RPMI7951 (cell line): Measurements from ENCODE around the gene CHRM4. TPM values are rescaled to one million over a fixed set of nuclear protein-coding genes. Genes with fewer than 3 reads are reported as not detected.
A peak's percentile ranks its signal among the peaks of the same experiment; 100 is the strongest.
"Not testable (repeated sequence)": the region's sequence is repeated elsewhere in the genome, so short reads cannot be mapped to it uniquely, and the experiment has no call there.

Experiments used
- DNase-seq: peaks from one replicate; pipeline ENCODE4 v3.0.0-alpha.2; 2012; ENCODE audit warnings: low read depth
- total RNA-seq: library from RNA; depleted of rRNA; stranded (reverse); fragments of >200 nt; shearing (Covaris generic); gene quantifications from 2 replicates; pipeline ENCODE4 v1.2.3, GENCODE V29; 2014

CHRM4 gene
- total RNA-seq, 1 experiment from 2014 or later = not detected

GRCh38 chr11:46381819-46382645 is 9.5 kb downstream of the CHRM4 start:
- DNase-seq = no peak

GRCh38 chr11:46381048-46381818 is 10.3 kb downstream of the CHRM4 start, which contains the start of gene MDK:
Gene MDK, plus strand, starts transcription at chr11:46381669. Its CDS starts 389 bp downstream, at chr11:46382058.
- no peak for DNase-seq

- DNase-seq = peak; percentile 32
Observed at GRCh38 chr11:46380340-46381047, 11.1 kb downstream of the CHRM4 start.

GRCh38 chr11:46379482-46380293 is 11.9 kb downstream of the CHRM4 start:
- not testable (repeated sequence) for DNase-seq

GRCh38 chr11:46378811-46379481 is 12.6 kb downstream of the CHRM4 start:
- DNase-seq = no peak

GRCh38 chr11:46378296-46378695 is 13.3 kb downstream of the CHRM4 start:
- no peak for DNase-seq

- DNase-seq = no peak
Observed at GRCh38 chr11:46377831-46378230, 13.7 kb downstream of the CHRM4 start.

GRCh38 chr11:46377290-46377689 is 14.3 kb downstream of the CHRM4 start:
- DNase-seq = no peak

- no peak for DNase-seq
Observed at GRCh38 chr11:46376258-46377050, 15.1 kb downstream of the CHRM4 start.

GRCh38 chr11:46375392-46376101 is 16.0 kb downstream of the CHRM4 start:
- no peak for DNase-seq

- no peak for DNase-seq
Observed at GRCh38 chr11:46374815-46375214, 16.8 kb downstream of the CHRM4 start.

GRCh38 chr11:46373787-46374740 is 17.5 kb downstream of the CHRM4 start:
- DNase-seq = no peak

- DNase-seq = not testable (repeated sequence)
Observed at GRCh38 chr11:46372501-46372900, 19.1 kb downstream of the CHRM4 start.

GRCh38 chr11:46372086-46372485 is 19.5 kb downstream of the CHRM4 start:
- DNase-seq = no peak

GRCh38 chr11:46371262-46371661 is 20.3 kb downstream of the CHRM4 start:
- DNase-seq = not testable (repeated sequence)

- DNase-seq = no peak
Observed at GRCh38 chr11:46370253-46370652, 21.3 kb downstream of the CHRM4 start.

- peak; percentile 52 for DNase-seq
Observed at GRCh38 chr11:46369458-46370152, 22.0 kb downstream of the CHRM4 start.

GRCh38 chr11:46367916-46368267 is 23.7 kb downstream of the CHRM4 start:
- DNase-seq = no peak
